HFF-Myc (cell line): ENCODE results near the gene GRAMD1C.

ENCODE experiments used
- DNase-seq: peaks from one replicate; pipeline ENCODE4 v3.0.0-alpha.2; 2011; ENCODE audit warnings: low read depth; ENCODE audit errors: extremely low read depth
- H3K4me3 ChIP-seq: replicated peaks from 2 replicates; pipeline ENCODE4 v1.5.1; 2011; ENCODE audit warnings: low read depth, mild to moderate bottlenecking, control low read depth, low read length
- CTCF ChIP-seq: IDR thresholded peaks from 2 replicates; pipeline ENCODE4 v1.5.1; 2012; ENCODE audit warnings: mild to moderate bottlenecking, low read depth, low read length, control low read depth; ENCODE audit errors: missing control alignments

Gene GRAMD1C

GRCh38 chr3:113985541-113985940 is 147.0 kb downstream of the GRAMD1C start:
- no peak overlapping the region for H3K4me3 ChIP-seq
- DNase-seq = no peak
- no peak for TF ChIP-seq CTCF
